Fibroblast of lung (primary cell): ENCODE data around the gene USP37.

Experiments used
- EZH2 ChIP-seq: IDR thresholded peaks from 2 replicates; pipeline ENCODE4 v1.5.1; 2012; ENCODE audit warnings: low read length, control low read depth, mild to moderate bottlenecking; ENCODE audit errors: missing control alignments
- TF ChIP-seq, protein P1 (sequence below), 2 donors: IDR thresholded peaks in 1 of 2; conservative IDR thresholded peaks in 1 of 2; 1 replicate in 1 of 2; 2 replicates in 1 of 2; pipeline ENCODE4 v1.5.1; 2011 to 2012; ENCODE audit warnings: low read length in 2 of 2, control low read depth in 1 of 2, inconsistent platforms in 1 of 2, low read depth in 1 of 2, mild to moderate bottlenecking in 1 of 2

DNA sequence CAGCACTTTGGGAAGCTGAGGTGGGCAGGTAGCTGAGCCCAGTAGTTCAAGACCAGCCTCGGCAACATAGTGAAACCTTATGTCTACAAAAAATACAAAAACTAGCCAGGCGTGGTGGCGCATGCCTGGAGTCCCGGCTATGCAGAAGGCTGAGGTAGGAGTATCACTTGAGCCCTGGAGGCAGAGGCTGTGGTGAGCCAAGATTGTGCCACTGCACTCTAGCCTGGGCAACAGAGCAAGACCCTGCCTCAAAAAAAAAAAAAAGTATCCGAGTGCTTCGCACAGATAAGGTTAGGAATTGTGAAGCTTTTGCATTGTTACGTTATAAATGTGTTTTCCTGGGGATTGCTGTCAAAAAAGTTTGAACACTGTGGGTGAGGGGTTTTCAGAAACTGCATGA is 164.3 kb downstream of the USP37 start:
- TF ChIP-seq, protein P1, sequence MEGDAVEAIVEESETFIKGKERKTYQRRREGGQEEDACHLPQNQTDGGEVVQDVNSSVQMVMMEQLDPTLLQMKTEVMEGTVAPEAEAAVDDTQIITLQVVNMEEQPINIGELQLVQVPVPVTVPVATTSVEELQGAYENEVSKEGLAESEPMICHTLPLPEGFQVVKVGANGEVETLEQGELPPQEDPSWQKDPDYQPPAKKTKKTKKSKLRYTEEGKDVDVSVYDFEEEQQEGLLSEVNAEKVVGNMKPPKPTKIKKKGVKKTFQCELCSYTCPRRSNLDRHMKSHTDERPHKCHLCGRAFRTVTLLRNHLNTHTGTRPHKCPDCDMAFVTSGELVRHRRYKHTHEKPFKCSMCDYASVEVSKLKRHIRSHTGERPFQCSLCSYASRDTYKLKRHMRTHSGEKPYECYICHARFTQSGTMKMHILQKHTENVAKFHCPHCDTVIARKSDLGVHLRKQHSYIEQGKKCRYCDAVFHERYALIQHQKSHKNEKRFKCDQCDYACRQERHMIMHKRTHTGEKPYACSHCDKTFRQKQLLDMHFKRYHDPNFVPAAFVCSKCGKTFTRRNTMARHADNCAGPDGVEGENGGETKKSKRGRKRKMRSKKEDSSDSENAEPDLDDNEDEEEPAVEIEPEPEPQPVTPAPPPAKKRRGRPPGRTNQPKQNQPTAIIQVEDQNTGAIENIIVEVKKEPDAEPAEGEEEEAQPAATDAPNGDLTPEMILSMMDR (conservative IDR thresholded peaks at IDR 0.05 in 1 of 2, IDR thresholded peaks at IDR 0.05 in 1 of 2; ENCODE audit: low read depth in 1 of 2, low read length in 2 of 2), result no peak
- TF ChIP-seq EZH2, result no peak
